Fibroblast of lung (primary cell): Measurements from ENCODE around the gene AK1. TPM values are rescaled to one million over a fixed set of nuclear protein-coding genes. Genes with fewer than 3 reads are reported as not detected.
"Not testable (repeated sequence)": the region's sequence is repeated elsewhere in the genome, so short reads cannot be mapped to it uniquely, and the experiment has no call there.

Experiments used
- DNase-seq, 2 donors: peaks; one replicate each; pipeline versions ENCODE4 v3.0.0 to v3.0.0-alpha.2; 2010; ENCODE audit warnings: low read depth in 2 of 2
- H2AFZ ChIP-seq: 2 replicates; pipeline ENCODE4 v1.5.1; 2012; ENCODE audit warnings: low read length, control low read depth, inconsistent platforms
- H3K27ac ChIP-seq: 2 replicates; pipeline ENCODE4 v1.5.1; 2011; ENCODE audit warnings: low read length, control low read depth; ENCODE audit not compliant: insufficient read depth
- H3K27me3 ChIP-seq: 2 replicates; pipeline ENCODE4 v1.5.1; 2011; ENCODE audit warnings: mild to moderate bottlenecking, low read length; ENCODE audit not compliant: control insufficient read depth, insufficient read depth
- H3K36me3 ChIP-seq: 2 replicates; pipeline ENCODE4 v1.5.1; 2011; ENCODE audit warnings: low read length; ENCODE audit not compliant: control insufficient read depth, insufficient read depth
- H3K4me1 ChIP-seq: 2 replicates; pipeline ENCODE4 v1.5.1; 2011; ENCODE audit warnings: low read length; ENCODE audit not compliant: control insufficient read depth, insufficient read depth; ENCODE audit errors: extremely low read depth
- H3K4me2 ChIP-seq: 2 replicates; pipeline ENCODE4 v1.5.1; 2011; ENCODE audit warnings: low read length, control low read depth; ENCODE audit not compliant: insufficient read depth; ENCODE audit errors: extremely low read depth
- H3K4me3 ChIP-seq, 4 experiments: fragments of 200-600 bp in 1 of 4; sonication (generic) in 1 of 4; replicated peaks in 1 of 4; 2 replicates each; pipeline ENCODE4 v1.5.1; 2011 to 2016; ENCODE audit warnings: low read length in 4 of 4, low read depth in 3 of 4, mild to moderate bottlenecking in 3 of 4, control low read depth in 2 of 4, inconsistent platforms in 1 of 4, mixed read lengths in 1 of 4; ENCODE audit not compliant: insufficient read depth in 1 of 4; ENCODE audit errors: control extremely low read depth in 1 of 4
- H3K79me2 ChIP-seq: 2 replicates; pipeline ENCODE4 v1.5.1; 2012; ENCODE audit warnings: mild to moderate bottlenecking, low read length, inconsistent platforms; ENCODE audit not compliant: control insufficient read depth, insufficient read depth
- H3K9ac ChIP-seq: 2 replicates; pipeline ENCODE4 v1.5.1; 2011; ENCODE audit warnings: mild to moderate bottlenecking, low read length, control low read depth; ENCODE audit not compliant: insufficient read depth
- H3K9me3 ChIP-seq: 2 replicates; pipeline ENCODE4 v1.5.1; 2012; ENCODE audit warnings: low read depth, low read length; ENCODE audit not compliant: control insufficient read depth, insufficient read depth
- H4K20me1 ChIP-seq: 2 replicates; pipeline ENCODE4 v1.5.1; 2011; ENCODE audit warnings: low read length; ENCODE audit not compliant: control insufficient read depth, insufficient read depth; ENCODE audit errors: extremely low read depth
- EZH2 ChIP-seq: IDR thresholded peaks from 2 replicates; pipeline ENCODE4 v1.5.1; 2012; ENCODE audit warnings: low read length, control low read depth, mild to moderate bottlenecking; ENCODE audit errors: missing control alignments
- polyA plus RNA-seq, 2 donors: library from polyadenylated mRNA; depleted of rRNA in 1 of 2; stranded (reverse) in 1 of 2; unstranded in 1 of 2; fragments of >200 nt; gene quantifications; 2 replicates each; pipeline ENCODE4 v1.2.1, GENCODE V29; 2011 to 2012; ENCODE audit warnings: missing spikeins in 1 of 2
- total RNA-seq: library from RNA; depleted of rRNA; stranded (reverse); fragments of >200 nt; gene quantifications from 2 replicates; pipeline ENCODE4 v1.2.1, GENCODE V29; 2014
- TF ChIP-seq, protein P1 (sequence below), 2 donors: IDR thresholded peaks in 1 of 2; conservative IDR thresholded peaks in 1 of 2; 1 replicate in 1 of 2; 2 replicates in 1 of 2; pipeline ENCODE4 v1.5.1; 2011 to 2012; ENCODE audit warnings: low read length in 2 of 2, control low read depth in 1 of 2, inconsistent platforms in 1 of 2, low read depth in 1 of 2, mild to moderate bottlenecking in 1 of 2

AK1 gene
- total and polyA plus RNA-seq, 2 donors (not counting 1 experiment from before 2014, with no cell fraction given) = 47.6 to 73.1 TPM

DNA sequence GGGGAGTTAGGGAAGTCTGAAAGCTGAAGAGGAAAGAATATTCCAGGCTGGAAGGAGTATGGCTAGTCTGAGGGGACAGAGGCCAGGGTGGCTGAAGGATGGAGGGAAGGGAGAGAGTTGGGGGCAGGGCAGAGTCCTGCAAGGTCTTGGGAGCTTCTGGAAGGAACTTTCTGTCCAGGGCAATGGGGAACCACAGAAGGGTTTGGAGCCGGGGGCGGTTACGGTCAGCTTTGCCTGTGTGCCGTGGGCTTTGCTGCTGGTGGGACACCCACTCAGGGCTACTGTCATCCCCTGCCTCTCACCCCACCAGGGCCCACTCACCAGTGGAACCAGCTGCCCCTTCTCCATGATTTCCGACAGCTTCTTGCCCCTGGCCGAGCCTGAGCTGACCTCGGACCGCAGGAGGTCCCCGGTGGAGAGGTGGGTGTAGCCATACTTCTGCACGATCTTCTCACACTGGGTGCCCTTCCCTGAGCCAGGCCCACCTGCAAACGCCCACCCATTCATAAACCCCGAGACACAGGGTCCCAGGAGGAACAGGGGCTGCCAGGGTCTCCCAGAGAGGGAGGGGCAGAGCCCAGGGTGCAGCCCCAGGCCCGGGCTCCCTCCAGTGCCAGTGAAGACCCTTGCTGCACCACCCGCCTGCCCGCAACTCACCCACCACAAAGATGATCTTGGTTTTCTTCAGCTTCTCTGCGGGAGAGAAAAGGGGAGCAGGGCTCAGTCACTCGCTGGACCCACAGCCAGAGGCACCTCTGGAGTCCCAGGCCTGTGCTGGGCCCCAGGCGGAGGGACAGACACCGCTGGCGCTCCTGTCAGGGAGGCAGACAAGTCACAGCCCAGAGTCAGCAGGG, 4.9 kb downstream of the AK1 start:
- peaks cover 17% of the 10 kb centered on the region for H3K4me1 ChIP-seq
- no peak for DNase-seq
- no peak overlapping the region for H2AFZ ChIP-seq
- H3K27me3 ChIP-seq = no peaks in the 10 kb centered on the region
- H3K79me2 ChIP-seq = peaks cover 11% of the 10 kb centered on the region
- no peaks in the 10 kb centered on the region for H4K20me1 ChIP-seq
- no peak overlapping the region for H3K27ac ChIP-seq
- TF ChIP-seq, protein P1, sequence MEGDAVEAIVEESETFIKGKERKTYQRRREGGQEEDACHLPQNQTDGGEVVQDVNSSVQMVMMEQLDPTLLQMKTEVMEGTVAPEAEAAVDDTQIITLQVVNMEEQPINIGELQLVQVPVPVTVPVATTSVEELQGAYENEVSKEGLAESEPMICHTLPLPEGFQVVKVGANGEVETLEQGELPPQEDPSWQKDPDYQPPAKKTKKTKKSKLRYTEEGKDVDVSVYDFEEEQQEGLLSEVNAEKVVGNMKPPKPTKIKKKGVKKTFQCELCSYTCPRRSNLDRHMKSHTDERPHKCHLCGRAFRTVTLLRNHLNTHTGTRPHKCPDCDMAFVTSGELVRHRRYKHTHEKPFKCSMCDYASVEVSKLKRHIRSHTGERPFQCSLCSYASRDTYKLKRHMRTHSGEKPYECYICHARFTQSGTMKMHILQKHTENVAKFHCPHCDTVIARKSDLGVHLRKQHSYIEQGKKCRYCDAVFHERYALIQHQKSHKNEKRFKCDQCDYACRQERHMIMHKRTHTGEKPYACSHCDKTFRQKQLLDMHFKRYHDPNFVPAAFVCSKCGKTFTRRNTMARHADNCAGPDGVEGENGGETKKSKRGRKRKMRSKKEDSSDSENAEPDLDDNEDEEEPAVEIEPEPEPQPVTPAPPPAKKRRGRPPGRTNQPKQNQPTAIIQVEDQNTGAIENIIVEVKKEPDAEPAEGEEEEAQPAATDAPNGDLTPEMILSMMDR (conservative IDR thresholded peaks at IDR 0.05 in 1 of 2, IDR thresholded peaks at IDR 0.05 in 1 of 2; ENCODE audit: low read depth in 1 of 2, low read length in 2 of 2) = no peak
- TF ChIP-seq EZH2 = no peak
- H3K36me3 ChIP-seq = peaks cover 23% of the 10 kb centered on the region
- H3K4me2 ChIP-seq = no peak overlapping the region
- H3K9me3 ChIP-seq = no peaks in the 10 kb centered on the region
- H3K4me3 ChIP-seq = no peak overlapping the region
- no peak overlapping the region for H3K9ac ChIP-seq

- DNase-seq = peak in 1 of 2 donors; percentile 27
- Histone ChIP-seq H3K9ac (no peak overlapping the region), H3K4me3 (no peak overlapping the region), H3K4me2 (no peak overlapping the region), H3K79me2 (peaks cover 7% of the 10 kb centered on the region), H3K4me1 (peaks cover 17% of the 10 kb centered on the region), H3K9me3 (no peaks in the 10 kb centered on the region), H4K20me1 (no peaks in the 10 kb centered on the region), H3K36me3 (peaks cover 30% of the 10 kb centered on the region), H3K27me3 (no peaks in the 10 kb centered on the region), H3K27ac (no peak overlapping the region), H2AFZ (no peak overlapping the region)
- TF ChIP-seq, protein P1 (conservative IDR thresholded peaks at IDR 0.05 in 1 of 2, IDR thresholded peaks at IDR 0.05 in 1 of 2; ENCODE audit: low read depth in 1 of 2, low read length in 2 of 2) = no peak
- no peak for TF ChIP-seq EZH2
Measured at GRCh38 chr9:127871531-127871930, 5.9 kb downstream of the AK1 start.

- Histone ChIP-seq H3K36me3 (peaks cover 30% of the 10 kb centered on the region), H3K9ac (no peak overlapping the region), H3K79me2 (peaks cover 4% of the 10 kb centered on the region), H3K9me3 (no peaks in the 10 kb centered on the region), H2AFZ (no peak overlapping the region), H4K20me1 (no peaks in the 10 kb centered on the region), H3K27ac (no peak overlapping the region), H3K4me3 (no peak overlapping the region), H3K4me1 (peaks cover 14% of the 10 kb centered on the region), H3K4me2 (no peak overlapping the region), H3K27me3 (no peaks in the 10 kb centered on the region)
- no peak for DNase-seq
- TF ChIP-seq, protein P1 (conservative IDR thresholded peaks at IDR 0.05 in 1 of 2, IDR thresholded peaks at IDR 0.05 in 1 of 2; ENCODE audit: low read depth in 1 of 2, low read length in 2 of 2) = no peak
- TF ChIP-seq EZH2 = no peak
Measured at GRCh38 chr9:127870887-127871286, 6.6 kb downstream of the AK1 start.

- H3K27ac ChIP-seq, H3K9me3 ChIP-seq, H2AFZ ChIP-seq, H3K4me3 ChIP-seq, H4K20me1 ChIP-seq, H3K9ac ChIP-seq, DNase-seq, H3K79me2 ChIP-seq, H3K27me3 ChIP-seq, H3K4me2 ChIP-seq, H3K4me1 ChIP-seq: not testable (repeated sequence)
- H3K36me3 ChIP-seq = peaks cover 30% of the 10 kb centered on the region
Measured at GRCh38 chr9:127870153-127870491, 7.4 kb downstream of the AK1 start.
